A673 (cell line): ENCODE measurements around the gene C20orf96.

Experiments used
- CTCF ChIP-seq: fragments of 300-800, 200-600 bp; sonication (generic); conservative IDR thresholded peaks from 2 replicates; pipeline ENCODE4 v1.5.1; 2017; ENCODE audit warnings: low read depth, mild to moderate bottlenecking, antibody characterized with exemption, low read length, moderate library complexity, mixed read lengths
- EZH2 ChIP-seq: fragments of 200-600 bp; sonication (generic); IDR thresholded peaks from 2 replicates; pipeline ENCODE4 v1.6.1; 2017; ENCODE audit warnings: borderline replicate concordance, low read depth, mild to moderate bottlenecking, mixed read lengths, antibody characterized with exemption, low read length; ENCODE audit not compliant: poor library complexity, severe bottlenecking

GRCh38 chr20:290084-290831, at the start of gene C20orf96:
- TF ChIP-seq CTCF (peak; percentile 41), EZH2 (no peak)
